Osteoblast (primary cell): Measurements from ENCODE around the gene TTC27. TPM values are rescaled to one million over a fixed set of nuclear protein-coding genes. Genes with fewer than 3 reads are reported as not detected.
"Not testable (repeated sequence)": the region's sequence is repeated elsewhere in the genome, so short reads cannot be mapped to it uniquely, and the experiment has no call there.

Source experiments
- DNase-seq: peaks from one replicate; pipeline ENCODE4 v3.0.0; 2011; ENCODE audit warnings: low spot score, mixed read lengths; ENCODE audit not compliant: insufficient read length; ENCODE audit errors: missing footprints
- H2AFZ ChIP-seq: 2 replicates; pipeline ENCODE4 v1.6.0; 2011; ENCODE audit warnings: mild to moderate bottlenecking, low read length
- H3K27ac ChIP-seq: 2 replicates; pipeline ENCODE4 v1.5.1; 2011; ENCODE audit warnings: mild to moderate bottlenecking, low read depth, low read length, moderate library complexity
- H3K27me3 ChIP-seq: 2 replicates; pipeline ENCODE4 v1.6.0; 2012; ENCODE audit warnings: mild to moderate bottlenecking, control low read depth, inconsistent platforms, low read length, moderate library complexity; ENCODE audit not compliant: insufficient read depth
- H3K36me3 ChIP-seq: 2 replicates; pipeline ENCODE4 v1.5.1; 2011; ENCODE audit warnings: mild to moderate bottlenecking, low read length, control low read depth, moderate library complexity; ENCODE audit not compliant: insufficient read depth
- H3K4me1 ChIP-seq: 2 replicates; pipeline ENCODE4 v1.5.1; 2011; ENCODE audit warnings: mild to moderate bottlenecking, low read length, control low read depth, moderate library complexity; ENCODE audit not compliant: insufficient read depth
- H3K4me2 ChIP-seq: 2 replicates; pipeline ENCODE4 v1.6.0; 2011; ENCODE audit warnings: mild to moderate bottlenecking, low read length; ENCODE audit not compliant: insufficient read depth
- H3K4me3 ChIP-seq: fragments of 200-600 bp; sonication (generic); 3 replicates; pipeline ENCODE4 v1.5.1; 2012; ENCODE audit warnings: mild to moderate bottlenecking, low read length, inconsistent platforms; ENCODE audit not compliant: insufficient read depth
- H3K79me2 ChIP-seq: 2 replicates; pipeline ENCODE4 v1.6.0; 2012; ENCODE audit warnings: mild to moderate bottlenecking, low read length, control low read depth, inconsistent platforms; ENCODE audit not compliant: insufficient read depth
- H3K9me3 ChIP-seq: 2 replicates; pipeline ENCODE4 v1.5.1; 2011; ENCODE audit warnings: low read depth, low read length, control low read depth
- H4K20me1 ChIP-seq: 2 replicates; pipeline ENCODE4 v1.6.0; 2012; ENCODE audit warnings: mild to moderate bottlenecking, low read length, control low read depth; ENCODE audit not compliant: insufficient read depth
- total RNA-seq: library from RNA; depleted of rRNA; stranded (reverse); fragments of >200 nt; gene quantifications from 2 replicates; pipeline ENCODE4 v1.2.3, GENCODE V29; 2012
- TF ChIP-seq, protein P1 (sequence below): IDR thresholded peaks from 2 replicates; pipeline ENCODE4 v1.5.1; 2011; ENCODE audit warnings: mild to moderate bottlenecking, low read depth, low read length, moderate library complexity; ENCODE audit errors: extremely low read depth

The TTC27 gene
- total RNA-seq, 1 donor = 25.3 TPM

DNA sequence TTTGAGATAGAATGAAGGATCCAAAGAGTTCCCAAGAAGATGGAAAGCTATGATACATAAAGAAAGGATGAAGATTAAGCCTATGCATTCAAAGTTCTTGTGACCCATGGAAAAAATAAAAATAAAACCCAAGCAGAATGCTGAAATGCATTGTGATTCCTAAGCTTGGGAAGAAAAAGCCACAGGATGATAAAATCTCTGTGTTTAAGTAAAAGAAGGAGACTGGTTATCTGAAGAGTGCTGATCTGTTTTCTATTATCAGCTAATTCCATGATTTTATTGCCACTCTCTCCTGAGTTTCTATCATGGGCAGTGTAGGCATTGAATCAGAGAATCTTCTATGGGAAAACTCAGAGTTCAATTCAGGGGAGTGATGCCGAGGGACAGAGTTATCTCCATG, 215.8 kb downstream of the TTC27 start:
- Histone ChIP-seq H3K4me1 (no peaks in the 10 kb centered on the region), H2AFZ (no peak overlapping the region)

DNA sequence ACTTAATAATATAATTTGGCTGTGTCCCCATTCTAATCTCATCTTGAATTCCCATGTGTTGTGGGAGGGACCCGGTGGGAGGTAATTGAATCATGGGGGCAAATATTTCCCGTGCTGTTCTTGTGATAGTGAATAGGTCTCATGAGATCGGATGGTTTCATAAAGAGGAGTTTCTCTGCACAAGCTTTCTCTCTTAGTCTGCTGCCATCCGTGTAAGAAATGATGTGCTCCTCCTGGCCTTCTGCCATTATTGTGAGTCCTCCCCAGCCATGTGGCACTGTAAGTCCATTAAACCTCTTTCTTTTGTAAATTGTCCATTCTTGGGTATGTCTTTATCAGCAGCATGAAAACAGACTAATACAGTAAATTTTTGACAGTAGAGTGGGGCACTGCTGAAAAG, 216.4 kb downstream of the TTC27 start:
- DNase-seq = no peak
- Histone ChIP-seq H3K27ac (no peak overlapping the region), H3K9me3 (no peaks in the 10 kb centered on the region), H3K36me3 (no peaks in the 10 kb centered on the region), H3K27me3 (no peaks in the 10 kb centered on the region), H3K4me1 (peaks cover under 1% of the 10 kb centered on the region), H3K4me2 (no peak overlapping the region), H3K4me3 (no peak overlapping the region), H4K20me1 (no peaks in the 10 kb centered on the region), H3K79me2 (no peaks in the 10 kb centered on the region), H2AFZ (no peak overlapping the region)
- TF ChIP-seq, protein P1, sequence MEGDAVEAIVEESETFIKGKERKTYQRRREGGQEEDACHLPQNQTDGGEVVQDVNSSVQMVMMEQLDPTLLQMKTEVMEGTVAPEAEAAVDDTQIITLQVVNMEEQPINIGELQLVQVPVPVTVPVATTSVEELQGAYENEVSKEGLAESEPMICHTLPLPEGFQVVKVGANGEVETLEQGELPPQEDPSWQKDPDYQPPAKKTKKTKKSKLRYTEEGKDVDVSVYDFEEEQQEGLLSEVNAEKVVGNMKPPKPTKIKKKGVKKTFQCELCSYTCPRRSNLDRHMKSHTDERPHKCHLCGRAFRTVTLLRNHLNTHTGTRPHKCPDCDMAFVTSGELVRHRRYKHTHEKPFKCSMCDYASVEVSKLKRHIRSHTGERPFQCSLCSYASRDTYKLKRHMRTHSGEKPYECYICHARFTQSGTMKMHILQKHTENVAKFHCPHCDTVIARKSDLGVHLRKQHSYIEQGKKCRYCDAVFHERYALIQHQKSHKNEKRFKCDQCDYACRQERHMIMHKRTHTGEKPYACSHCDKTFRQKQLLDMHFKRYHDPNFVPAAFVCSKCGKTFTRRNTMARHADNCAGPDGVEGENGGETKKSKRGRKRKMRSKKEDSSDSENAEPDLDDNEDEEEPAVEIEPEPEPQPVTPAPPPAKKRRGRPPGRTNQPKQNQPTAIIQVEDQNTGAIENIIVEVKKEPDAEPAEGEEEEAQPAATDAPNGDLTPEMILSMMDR = no peak

More for the DNA sequence above, 215.8 kb downstream of the TTC27 start:
- Histone ChIP-seq H3K9me3 (no peaks in the 10 kb centered on the region), H3K4me2 (no peak overlapping the region), H4K20me1 (no peaks in the 10 kb centered on the region), H3K36me3 (no peaks in the 10 kb centered on the region), H3K27ac (no peak overlapping the region), H3K79me2 (no peaks in the 10 kb centered on the region), H3K27me3 (no peaks in the 10 kb centered on the region), H3K4me3 (no peak overlapping the region)
- TF ChIP-seq, protein P1 = no peak
- no peak for DNase-seq

DNA sequence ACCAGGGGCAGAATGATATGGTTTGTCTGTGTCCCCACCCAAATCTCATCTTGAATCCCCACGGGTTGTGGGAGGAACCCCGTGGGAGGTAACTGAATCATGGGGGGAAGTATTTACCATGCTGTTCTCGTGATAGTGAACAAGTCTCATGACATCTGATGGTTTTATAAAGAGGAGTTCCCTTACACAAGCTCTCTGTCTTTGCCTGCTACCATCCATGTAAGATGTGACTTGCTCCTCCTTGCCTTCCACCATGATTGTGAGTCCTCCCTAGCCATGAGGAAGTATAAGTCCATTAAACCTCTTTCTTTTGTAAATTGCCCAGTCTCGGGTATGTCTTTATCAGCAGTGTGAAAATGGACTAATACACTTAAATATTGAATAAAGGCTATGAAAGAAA, 218.4 kb downstream of the TTC27 start:
- H3K9me3 ChIP-seq, H3K4me3 ChIP-seq, H3K27ac ChIP-seq, H3K4me1 ChIP-seq, H3K4me2 ChIP-seq, DNase-seq, H4K20me1 ChIP-seq, H3K36me3 ChIP-seq, H3K79me2 ChIP-seq, H3K27me3 ChIP-seq, H2AFZ ChIP-seq: not testable (repeated sequence)

DNA sequence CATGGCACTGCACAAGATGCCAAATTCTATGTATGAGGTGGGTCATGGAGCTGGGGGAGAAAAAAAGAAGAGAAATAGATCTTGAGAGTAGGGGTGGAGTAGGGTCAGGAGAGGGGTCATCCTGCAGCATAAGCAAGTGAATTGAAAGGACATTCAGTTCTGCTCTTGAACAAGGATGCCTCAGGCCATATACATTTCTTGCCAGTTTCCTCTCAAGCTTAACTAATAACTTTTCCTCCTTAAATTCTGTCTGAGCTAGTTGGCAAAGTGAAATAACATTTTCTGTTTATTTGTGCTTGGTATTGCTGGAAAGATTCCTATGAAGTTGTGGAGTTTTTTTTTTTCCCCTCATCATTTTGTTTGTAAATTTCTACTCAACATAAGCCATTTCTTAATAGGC, 219.9 kb downstream of the TTC27 start:
- Histone ChIP-seq H2AFZ (no peak overlapping the region), H3K79me2 (no peaks in the 10 kb centered on the region), H4K20me1 (no peaks in the 10 kb centered on the region), H3K4me3 (no peak overlapping the region), H3K36me3 (no peaks in the 10 kb centered on the region), H3K27ac (no peak overlapping the region), H3K4me1 (peaks cover 8% of the 10 kb centered on the region), H3K4me2 (no peak overlapping the region), H3K9me3 (no peaks in the 10 kb centered on the region), H3K27me3 (no peaks in the 10 kb centered on the region)
- no peak for DNase-seq
- TF ChIP-seq, protein P1 = no peak
